ENCODE measurements around the gene BICRAL.

DNA sequence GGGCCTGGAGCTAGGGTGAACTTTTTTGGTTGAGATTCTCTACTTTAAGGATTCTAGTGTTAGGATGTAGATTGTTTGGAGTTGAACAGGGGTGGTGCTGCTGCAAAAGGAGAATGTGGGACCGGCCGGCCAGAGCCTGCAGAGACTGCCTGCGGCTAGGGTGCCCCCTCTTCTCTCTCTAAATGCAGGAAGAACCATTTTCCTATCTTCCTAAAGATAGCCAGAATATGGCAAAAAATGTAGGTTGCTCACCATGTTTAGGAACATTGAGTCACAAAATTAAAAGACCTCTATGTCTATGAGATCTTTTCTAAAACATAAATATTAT, 39.5 kb downstream of the BICRAL start:
- TF ChIP-seq, protein P1, sequence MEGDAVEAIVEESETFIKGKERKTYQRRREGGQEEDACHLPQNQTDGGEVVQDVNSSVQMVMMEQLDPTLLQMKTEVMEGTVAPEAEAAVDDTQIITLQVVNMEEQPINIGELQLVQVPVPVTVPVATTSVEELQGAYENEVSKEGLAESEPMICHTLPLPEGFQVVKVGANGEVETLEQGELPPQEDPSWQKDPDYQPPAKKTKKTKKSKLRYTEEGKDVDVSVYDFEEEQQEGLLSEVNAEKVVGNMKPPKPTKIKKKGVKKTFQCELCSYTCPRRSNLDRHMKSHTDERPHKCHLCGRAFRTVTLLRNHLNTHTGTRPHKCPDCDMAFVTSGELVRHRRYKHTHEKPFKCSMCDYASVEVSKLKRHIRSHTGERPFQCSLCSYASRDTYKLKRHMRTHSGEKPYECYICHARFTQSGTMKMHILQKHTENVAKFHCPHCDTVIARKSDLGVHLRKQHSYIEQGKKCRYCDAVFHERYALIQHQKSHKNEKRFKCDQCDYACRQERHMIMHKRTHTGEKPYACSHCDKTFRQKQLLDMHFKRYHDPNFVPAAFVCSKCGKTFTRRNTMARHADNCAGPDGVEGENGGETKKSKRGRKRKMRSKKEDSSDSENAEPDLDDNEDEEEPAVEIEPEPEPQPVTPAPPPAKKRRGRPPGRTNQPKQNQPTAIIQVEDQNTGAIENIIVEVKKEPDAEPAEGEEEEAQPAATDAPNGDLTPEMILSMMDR (conservative IDR thresholded peaks at IDR 0.05; ENCODE audit: low read depth, low read length): no peak
- no peak for TF ChIP-seq POLR2A (IDR thresholded peaks at IDR 0.05; ENCODE audit: low read depth, low read length)
- TF ChIP-seq, protein P2, sequence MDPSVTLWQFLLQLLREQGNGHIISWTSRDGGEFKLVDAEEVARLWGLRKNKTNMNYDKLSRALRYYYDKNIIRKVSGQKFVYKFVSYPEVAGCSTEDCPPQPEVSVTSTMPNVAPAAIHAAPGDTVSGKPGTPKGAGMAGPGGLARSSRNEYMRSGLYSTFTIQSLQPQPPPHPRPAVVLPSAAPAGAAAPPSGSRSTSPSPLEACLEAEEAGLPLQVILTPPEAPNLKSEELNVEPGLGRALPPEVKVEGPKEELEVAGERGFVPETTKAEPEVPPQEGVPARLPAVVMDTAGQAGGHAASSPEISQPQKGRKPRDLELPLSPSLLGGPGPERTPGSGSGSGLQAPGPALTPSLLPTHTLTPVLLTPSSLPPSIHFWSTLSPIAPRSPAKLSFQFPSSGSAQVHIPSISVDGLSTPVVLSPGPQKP (IDR thresholded peaks at IDR 0.05; ENCODE audit: borderline replicate concordance, low read depth, low read length): no peak
- no peak for TF ChIP-seq MAFK (IDR thresholded peaks at IDR 0.05; ENCODE audit: low read depth, low read length)
- TF ChIP-seq USF2 (IDR thresholded peaks at IDR 0.05; ENCODE audit: low read depth, low read length): no peak
- no peak for TF ChIP-seq RFX5 (IDR thresholded peaks at IDR 0.05; ENCODE audit: low read depth, low read length)
- TF ChIP-seq MXI1 (IDR thresholded peaks at IDR 0.05; ENCODE audit: borderline replicate concordance, low read depth, low read length): no peak
- no peak for TF ChIP-seq CEBPB (IDR thresholded peaks at IDR 0.05; ENCODE audit: low read depth, low read length)
- TF ChIP-seq CHD1 (IDR thresholded peaks at IDR 0.05; ENCODE audit: low read depth, low read length): no peak
- TF ChIP-seq FOS (IDR thresholded peaks at IDR 0.05; ENCODE audit: low read depth, low read length): no peak
- no peak for TF ChIP-seq RCOR1 (IDR thresholded peaks at IDR 0.05; ENCODE audit: insufficient replicate concordance, low read length)
- TF ChIP-seq RAD21 (IDR thresholded peaks at IDR 0.05; ENCODE audit: low read length): no peak
